Progenitor cell of endocrine pancreas (in vitro differentiated cells): ENCODE data around the gene ZNF366. TPM values are rescaled to one million over a fixed set of nuclear protein-coding genes. Genes with fewer than 3 reads are reported as not detected.

Experiments
- DNase-seq: peaks from one replicate; pipeline ENCODE4 v3.0.0; 2021; ENCODE audit warnings: low spot score; ENCODE audit not compliant: unreplicated experiment
- H3K27ac Mint-ChIP-seq: 2 replicates; pipeline ENCODE4 v1.8.0; 2021; ENCODE audit warnings: mild to moderate bottlenecking, moderate library complexity, mixed read lengths
- H3K27me3 Mint-ChIP-seq: 2 replicates; pipeline ENCODE4 v1.8.0; 2021; ENCODE audit warnings: mixed read lengths
- H3K36me3 Mint-ChIP-seq: 2 replicates; pipeline ENCODE4 v1.8.0; 2022; ENCODE audit warnings: mixed read lengths; ENCODE audit not compliant: insufficient read depth
- H3K4me1 Mint-ChIP-seq: 2 replicates; pipeline ENCODE4 v1.8.0; 2021; ENCODE audit warnings: low read depth, mixed read lengths
- H3K4me3 Mint-ChIP-seq: 2 replicates; pipeline ENCODE4 v1.8.0; 2021; ENCODE audit warnings: low read depth, mild to moderate bottlenecking, moderate library complexity, mixed read lengths
- H3K9me3 Mint-ChIP-seq: 2 replicates; pipeline ENCODE4 v1.8.0; 2021; ENCODE audit warnings: low read depth, mixed read lengths
- CTCF ChIP-seq: fragments of 200-600 bp; sonication (generic); IDR thresholded peaks from one replicate; pipeline ENCODE4 v1.5.0; 2021; ENCODE audit warnings: antibody characterized with exemption, mild to moderate bottlenecking; ENCODE audit not compliant: unreplicated experiment
- total RNA-seq: library from RNA; stranded (reverse); gene quantifications from 2 replicates; pipeline ENCODE4 v1.2.1, GENCODE V29; 2021

Gene ZNF366
- total RNA-seq, 1 donor from 2014 or later: not detected

DNA sequence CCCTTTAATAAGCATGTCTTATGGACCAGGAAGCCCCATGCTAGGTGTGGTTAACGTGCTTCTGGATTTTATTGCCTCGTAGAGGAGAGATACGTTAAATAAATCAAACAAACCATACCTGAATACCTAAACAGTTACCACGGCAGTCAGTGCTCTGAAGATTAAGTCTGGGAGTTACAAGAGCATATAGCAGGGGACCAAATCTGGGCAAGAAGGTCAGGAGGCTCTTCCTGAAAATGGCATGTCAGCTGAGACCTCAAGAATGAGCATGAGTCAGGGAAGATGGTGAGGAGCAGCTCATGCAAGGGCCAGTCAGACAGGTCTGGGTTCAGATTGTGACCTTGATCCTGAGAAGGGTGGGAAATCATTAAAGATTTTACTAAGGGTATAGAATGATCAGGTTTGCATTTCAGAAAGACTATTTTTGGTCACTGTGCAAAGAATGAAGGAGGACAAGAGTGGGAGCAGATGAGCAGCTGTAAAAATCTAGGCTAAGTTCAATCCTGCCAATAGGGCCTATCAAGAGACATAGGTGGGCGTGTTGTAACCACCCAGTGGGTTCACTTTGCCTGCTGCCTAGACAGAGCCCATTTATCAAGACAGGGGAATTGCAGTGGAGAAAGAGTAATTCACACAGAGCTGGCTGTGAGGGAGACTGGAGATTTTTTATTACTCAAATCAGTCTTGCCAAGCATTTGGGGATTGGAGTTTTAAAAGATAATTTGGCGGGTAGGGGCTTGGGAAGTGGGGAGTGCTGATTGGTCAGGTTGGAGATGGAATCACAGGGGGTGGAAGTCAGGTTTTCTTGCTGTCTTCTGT is 4.8 kb upstream of the ZNF366 start:
- Mint-ChIP-seq H3K36me3 (no peaks in the 10 kb centered on the region), H3K27ac (no peak overlapping the region), H3K9me3 (no peaks in the 10 kb centered on the region), H3K27me3 (peaks cover 3% of the 10 kb centered on the region), H3K4me3 (no peak overlapping the region), H3K4me1 (peaks cover 2% of the 10 kb centered on the region)
- DNase-seq: no peak
- TF ChIP-seq CTCF: no peak

DNA sequence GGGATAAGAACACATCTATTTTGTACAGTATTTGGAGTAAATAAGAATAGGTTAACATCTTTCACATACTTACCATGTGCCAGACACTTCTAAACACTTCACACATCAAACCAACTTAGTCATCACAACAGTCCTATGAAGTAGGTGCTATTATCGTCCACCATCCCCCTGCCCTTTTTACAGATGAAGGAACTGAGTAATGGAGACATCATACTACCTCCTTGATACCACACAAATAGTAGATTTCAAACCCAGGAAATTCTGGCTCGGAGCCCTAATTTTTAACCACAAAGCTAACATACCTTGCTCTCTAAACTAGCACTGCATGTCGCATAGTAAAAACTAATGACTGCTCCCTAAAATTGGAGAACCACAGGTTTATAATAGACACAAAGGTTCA is 4.2 kb upstream of the ZNF366 start:
- Mint-ChIP-seq H3K4me3 (no peak overlapping the region), H3K9me3 (no peaks in the 10 kb centered on the region), H3K4me1 (peaks cover 2% of the 10 kb centered on the region), H3K27ac (no peak overlapping the region), H3K36me3 (no peaks in the 10 kb centered on the region), H3K27me3 (peaks cover 7% of the 10 kb centered on the region)
- TF ChIP-seq CTCF: no peak
- no peak for DNase-seq

DNA sequence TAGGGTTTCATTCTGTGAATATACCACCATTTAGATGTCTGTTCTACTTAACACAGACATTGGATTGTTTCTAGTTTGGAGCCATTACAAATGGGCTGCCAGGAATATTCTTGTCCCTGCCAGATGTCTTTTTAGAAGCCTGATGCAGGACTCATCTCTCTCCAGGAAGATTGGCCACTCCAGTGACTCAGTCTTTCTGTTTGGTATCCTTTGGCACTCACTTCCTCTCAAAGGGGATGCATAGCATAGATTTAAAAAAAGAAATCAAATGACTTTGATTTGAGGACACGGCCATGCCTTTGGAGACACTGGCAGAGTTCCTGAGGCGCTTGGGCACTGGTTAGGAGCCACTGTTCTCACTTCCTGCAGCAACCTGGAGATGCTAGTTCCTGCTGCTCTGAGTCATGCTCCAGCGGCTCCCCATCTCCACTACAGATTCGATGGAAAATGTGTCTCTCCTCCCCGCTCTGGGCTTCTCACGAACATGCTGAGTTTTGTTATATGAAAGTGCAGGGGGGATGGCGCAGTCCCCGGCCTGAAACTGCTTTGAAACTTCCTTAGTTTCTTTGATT is 3.5 kb upstream of the ZNF366 start:
- H3K27ac Mint-ChIP-seq: no peak overlapping the region
- H3K4me1 Mint-ChIP-seq: peaks cover 2% of the 10 kb centered on the region
- H3K4me3 Mint-ChIP-seq: no peak overlapping the region
- H3K9me3 Mint-ChIP-seq: no peaks in the 10 kb centered on the region
- DNase-seq: no peak
- TF ChIP-seq CTCF: no peak
- H3K36me3 Mint-ChIP-seq: no peaks in the 10 kb centered on the region
- H3K27me3 Mint-ChIP-seq: peaks cover 8% of the 10 kb centered on the region

DNA sequence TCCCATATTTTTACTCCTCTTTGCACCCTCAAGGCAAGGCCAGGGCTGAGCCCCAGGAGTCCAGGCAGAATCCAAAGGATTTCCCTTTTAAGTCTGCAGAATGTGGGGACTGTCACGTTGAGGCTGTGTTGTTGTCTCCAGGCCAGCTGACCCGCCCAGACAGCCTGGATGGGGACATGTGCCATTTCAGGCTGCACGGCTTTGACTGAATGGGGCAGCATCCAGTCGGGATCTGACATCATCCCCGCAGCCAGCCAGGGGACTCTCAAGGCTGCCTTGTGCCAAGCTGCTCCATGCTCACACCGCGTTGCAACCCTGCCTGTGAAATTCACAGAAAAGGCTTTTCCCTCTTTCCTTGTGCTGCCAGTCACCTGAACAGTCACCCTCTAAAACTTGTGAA is 2.2 kb upstream of the ZNF366 start:
- no peak for TF ChIP-seq CTCF
- Mint-ChIP-seq H3K27ac (no peak overlapping the region), H3K9me3 (no peaks in the 10 kb centered on the region), H3K36me3 (no peaks in the 10 kb centered on the region), H3K4me1 (peaks cover 2% of the 10 kb centered on the region), H3K4me3 (no peak overlapping the region), H3K27me3 (peaks cover 8% of the 10 kb centered on the region)
- no peak for DNase-seq

DNA sequence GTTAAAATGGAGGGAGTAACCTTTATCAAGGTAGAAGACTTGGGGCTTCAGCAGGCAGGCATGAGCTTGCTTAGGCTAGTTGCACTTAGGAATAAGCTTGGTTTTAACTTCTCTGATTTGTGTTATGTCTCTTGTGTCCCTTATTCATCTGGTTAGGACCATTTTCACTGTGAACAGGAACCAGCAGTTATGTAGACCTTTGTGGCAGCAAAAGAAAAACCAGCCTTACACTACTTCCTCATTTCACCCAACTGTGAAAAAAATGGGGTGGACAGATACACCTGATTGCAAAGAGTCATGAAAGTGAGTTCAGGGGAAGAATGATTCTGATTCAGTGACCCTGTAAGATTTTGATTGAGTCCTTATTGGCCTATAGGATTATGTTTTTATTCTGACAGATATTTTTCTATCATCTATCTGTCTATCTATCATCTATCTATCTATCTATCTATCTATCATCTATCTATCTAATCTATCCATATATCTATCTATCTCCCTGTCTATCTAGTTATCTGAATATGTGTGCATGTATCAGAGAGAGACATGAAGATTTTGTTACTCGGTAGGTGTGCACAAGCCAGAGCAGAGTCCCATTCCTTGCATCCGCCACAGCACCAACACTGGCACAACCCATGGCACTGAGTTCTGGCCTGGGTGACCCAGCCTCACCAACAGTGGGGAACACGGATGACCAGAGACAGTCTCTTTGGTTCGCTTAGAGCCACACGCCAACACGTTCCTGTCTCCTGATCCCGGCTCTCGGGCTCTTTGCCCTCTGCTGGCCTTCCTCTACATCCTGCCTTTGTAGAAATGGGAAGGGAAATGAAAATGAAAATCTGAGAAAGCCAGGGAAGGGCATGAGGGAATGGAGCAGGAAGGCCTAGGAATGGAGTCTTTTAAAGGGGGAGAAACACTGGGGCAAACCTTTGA is 1.3 kb upstream of the ZNF366 start:
- Mint-ChIP-seq H3K36me3 (no peaks in the 10 kb centered on the region), H3K27ac (no peak overlapping the region), H3K4me3 (no peak overlapping the region), H3K4me1 (peaks cover 2% of the 10 kb centered on the region), H3K27me3 (peaks cover 8% of the 10 kb centered on the region), H3K9me3 (no peaks in the 10 kb centered on the region)
- TF ChIP-seq CTCF: no peak
- no peak for DNase-seq
